Panc1 (cell line): ENCODE measurements around the gene ASCC3.
"Not testable (repeated sequence)": the region's sequence is repeated elsewhere in the genome, so short reads cannot be mapped to it uniquely, and the experiment has no call there.

Source experiments
- CTCF ChIP-seq: fragments of 450-650 bp; IDR thresholded peaks from 2 replicates; pipeline ENCODE4 v1.5.1; 2017; ENCODE audit warnings: mild to moderate bottlenecking
- POLR2AphosphoS5 ChIP-seq: IDR thresholded peaks from 2 replicates; pipeline ENCODE4 v1.6.1; 2012; ENCODE audit warnings: mild to moderate bottlenecking, low read depth, low read length, moderate library complexity
- REST ChIP-seq, 2 experiments: IDR thresholded peaks; 2 replicates each; pipeline ENCODE4 v1.6.1; 2011 to 2012; ENCODE audit warnings: low read depth in 2 of 2, control low read depth in 1 of 2, low read length in 1 of 2, mild to moderate bottlenecking in 1 of 2, moderate library complexity in 1 of 2; ENCODE audit not compliant: insufficient read depth in 1 of 2
- SIN3A ChIP-seq: IDR thresholded peaks from 2 replicates; pipeline ENCODE4 v1.6.1; 2012; ENCODE audit warnings: low read depth, mild to moderate bottlenecking, low read length, moderate library complexity, borderline replicate concordance; ENCODE audit not compliant: insufficient read depth
- TCF7L2 ChIP-seq: IDR thresholded peaks from 2 replicates; pipeline ENCODE4 v1.6.1; 2011; ENCODE audit warnings: mild to moderate bottlenecking, low read depth, low read length, inconsistent platforms

- not testable (repeated sequence) for TF ChIP-seq CTCF; REST (IDR thresholded peaks at IDR 0.05; ENCODE audit: insufficient read depth in 1 of 2, low read depth in 2 of 2, low read length in 1 of 2); POLR2AphosphoS5; TCF7L2; SIN3A
Measured at GRCh38 chr6:100829077-100829595, 52.0 kb downstream of the ASCC3 start.
